Dermis blood vessel endothelial cell (primary cell): Measurements from ENCODE around the gene G6PC2. TPM values are rescaled to one million over a fixed set of nuclear protein-coding genes. Genes with fewer than 3 reads are reported as not detected.
"Not testable (repeated sequence)": the region's sequence is repeated elsewhere in the genome, so short reads cannot be mapped to it uniquely, and the experiment has no call there.

Experiments
- DNase-seq: peaks from one replicate; pipeline ENCODE4 v3.0.0; 2010
- total RNA-seq: library from RNA; depleted of rRNA; stranded (reverse); fragments of >200 nt; gene quantifications from 2 replicates; pipeline ENCODE4 v1.2.3, GENCODE V29; 2014

The G6PC2 gene
- total RNA-seq, 1 donor from 2014 or later = not detected

DNA sequence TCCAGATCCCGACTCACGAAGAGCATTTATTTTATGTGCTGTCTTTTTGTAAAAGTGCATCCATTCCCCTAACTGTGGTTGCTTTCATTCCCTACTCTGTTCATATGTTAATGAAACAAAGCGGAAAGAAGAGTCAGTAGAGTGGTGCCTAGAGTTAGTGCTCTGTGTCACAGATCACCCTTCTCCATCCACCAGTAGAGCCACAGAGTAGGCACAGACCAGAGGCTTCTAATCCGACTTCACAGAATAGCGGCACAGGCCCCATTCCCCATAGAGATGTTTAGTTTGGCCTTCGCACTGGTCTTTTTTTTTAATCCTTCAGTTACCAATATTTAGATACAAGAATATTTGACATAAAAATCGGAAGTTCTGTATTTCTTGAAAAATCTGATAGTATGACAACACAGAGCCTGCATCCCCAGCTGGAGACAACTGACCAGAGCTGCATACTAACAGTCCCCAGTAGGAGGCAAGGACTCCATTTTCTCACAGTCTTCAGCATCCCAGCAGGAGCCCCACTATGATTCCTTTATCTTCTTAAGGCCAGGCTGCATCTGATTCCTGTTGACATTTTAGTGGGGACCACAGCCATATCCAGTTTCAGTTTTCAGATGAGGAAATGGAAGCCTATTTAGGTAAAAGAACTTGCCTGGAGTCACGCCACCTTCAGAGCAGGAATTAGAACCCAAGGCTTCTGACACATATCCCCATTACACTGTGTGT lies 7.0 kb downstream of the G6PC2 start:
- DNase-seq = no peak

DNA sequence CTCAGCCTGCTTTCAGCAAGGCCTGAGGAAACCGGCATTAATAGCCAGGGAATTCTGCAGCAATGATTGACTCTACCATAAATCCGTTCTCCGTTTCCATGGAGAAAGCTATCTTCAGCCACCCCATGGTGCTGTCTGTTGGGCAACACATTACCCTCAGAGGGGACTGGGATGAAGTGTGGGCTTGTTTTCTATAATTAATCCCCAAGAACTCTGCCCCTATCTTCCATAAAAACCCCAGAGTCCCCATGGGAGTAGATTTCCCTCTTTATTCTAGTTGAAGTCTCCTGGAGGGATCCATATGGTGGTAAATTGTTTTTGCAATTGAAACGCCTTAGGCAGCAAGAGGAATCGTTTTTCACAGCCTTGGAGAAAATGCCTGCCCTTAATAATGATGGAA lies 9.2 kb downstream of the G6PC2 start:
- DNase-seq = no peak

DNA sequence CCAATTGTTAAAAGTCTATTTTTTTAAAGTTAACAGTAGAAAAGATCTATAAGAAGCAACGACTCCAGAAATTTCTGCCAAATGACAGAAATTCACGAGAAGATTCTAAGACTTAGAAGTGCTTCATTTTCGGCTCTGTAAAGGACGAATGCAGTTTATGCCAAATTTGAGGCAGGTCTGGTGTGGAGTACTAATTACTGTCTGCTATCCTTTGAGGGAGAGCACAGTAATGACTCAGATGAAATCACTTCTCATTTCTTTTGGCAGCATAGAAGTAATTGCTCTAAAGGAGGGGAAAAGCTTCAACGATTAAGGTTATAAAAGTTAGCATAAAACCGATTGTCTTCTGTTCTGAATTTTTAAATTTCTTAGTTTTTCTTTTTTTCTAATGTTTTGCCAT lies 11.4 kb downstream of the G6PC2 start:
- DNase-seq = no peak

DNA sequence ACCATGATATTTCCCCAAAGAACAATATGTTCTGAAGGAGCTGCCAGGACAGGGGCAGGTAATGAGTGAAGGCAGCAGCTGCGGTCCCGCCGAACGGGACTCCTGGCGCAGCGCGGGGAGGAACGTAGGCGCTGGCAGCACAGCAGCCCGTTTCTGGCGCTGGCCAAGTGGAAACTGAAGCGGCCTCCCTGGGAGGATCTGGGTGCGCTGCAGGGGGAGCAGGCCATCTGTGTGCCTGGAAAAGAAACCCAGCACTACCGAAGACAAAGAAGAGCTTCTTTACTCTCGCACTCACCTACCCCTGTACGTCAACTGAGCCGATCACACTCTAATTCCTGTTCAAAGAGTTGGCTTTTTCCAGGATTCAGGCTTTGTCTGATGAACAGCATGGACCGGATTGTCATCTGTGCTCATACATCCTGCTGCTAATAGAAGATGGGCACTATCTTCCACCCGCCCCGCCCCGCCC lies 11.8 kb downstream of the G6PC2 start:
- DNase-seq = peak; percentile 33

DNA sequence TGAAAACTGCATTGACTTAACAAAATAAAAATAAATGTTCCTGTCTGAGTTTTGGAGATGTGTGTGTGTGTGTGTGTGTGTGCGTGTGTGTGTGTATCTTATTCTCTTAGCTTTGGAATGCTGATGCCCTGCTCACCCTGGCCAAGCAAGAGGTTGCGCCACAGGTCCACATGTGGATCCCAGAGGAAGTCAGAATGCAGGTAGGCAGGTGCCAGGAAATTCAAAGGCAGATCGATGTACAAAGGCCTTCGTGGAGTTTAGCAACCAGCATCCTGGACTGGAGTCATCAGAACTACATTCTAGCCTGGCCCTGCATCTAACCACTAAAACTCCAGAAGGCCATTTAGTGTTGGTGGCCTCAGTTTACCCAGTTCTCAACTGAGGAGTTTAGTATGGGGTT lies 12.4 kb downstream of the G6PC2 start:
- DNase-seq = no peak

DNA sequence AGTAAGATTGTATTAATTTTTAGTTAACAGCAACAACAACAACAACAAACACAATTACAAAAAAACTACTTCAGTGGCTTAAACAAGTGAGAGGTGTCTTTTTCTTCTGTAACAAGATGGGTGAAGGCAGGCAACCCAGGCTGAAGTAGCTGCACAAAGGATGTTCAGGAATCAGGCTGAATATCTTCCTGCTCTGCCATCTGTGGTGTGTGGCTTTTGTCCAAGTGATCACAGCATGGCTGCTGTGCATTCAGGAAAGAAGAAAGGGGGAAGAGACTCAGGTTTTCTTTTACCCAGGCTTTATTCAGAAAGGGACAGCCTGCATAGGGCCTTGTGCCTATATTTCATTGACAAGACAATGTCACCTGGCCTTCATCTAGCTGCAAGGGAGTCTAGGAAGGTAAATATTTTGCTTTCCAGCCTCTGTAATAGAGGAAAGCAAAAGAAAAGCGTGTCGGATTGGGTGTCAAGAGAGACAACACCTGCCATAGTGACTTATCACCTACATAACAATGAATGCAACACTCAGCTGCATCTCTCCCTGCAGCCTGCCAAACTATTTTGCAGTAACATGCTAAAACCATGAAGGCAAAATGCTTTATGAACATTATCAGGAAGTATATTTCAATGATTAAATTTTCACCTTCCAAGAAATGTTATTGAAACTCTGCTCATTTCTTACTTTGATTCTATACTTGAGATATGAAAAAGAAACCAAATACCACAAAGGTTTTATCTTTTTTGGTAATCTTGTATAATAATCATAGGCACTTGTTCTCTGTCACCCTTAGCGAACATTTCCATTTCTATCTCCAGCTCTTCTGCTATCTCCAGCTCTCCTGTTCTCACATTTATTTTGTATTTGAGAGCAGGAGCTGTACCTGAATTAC lies 14.6 kb downstream of the G6PC2 start:
- DNase-seq = no peak

DNA sequence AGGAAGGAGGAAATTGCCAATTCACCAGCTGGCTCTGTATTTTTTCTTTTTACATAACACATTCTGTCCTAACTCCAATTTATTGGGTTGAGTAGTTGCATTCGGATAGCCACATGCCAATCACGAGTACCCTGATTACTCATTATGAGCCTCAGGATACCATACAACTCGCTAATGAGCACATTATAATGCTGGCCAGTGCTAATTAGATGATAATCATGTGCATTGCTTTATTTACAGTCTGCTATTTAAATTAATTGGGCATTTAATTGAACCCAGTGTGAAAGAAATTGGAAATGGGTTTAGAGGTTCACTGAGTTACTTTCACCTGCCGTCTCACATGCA lies 15.2 kb downstream of the G6PC2 start:
- no peak for DNase-seq

DNA sequence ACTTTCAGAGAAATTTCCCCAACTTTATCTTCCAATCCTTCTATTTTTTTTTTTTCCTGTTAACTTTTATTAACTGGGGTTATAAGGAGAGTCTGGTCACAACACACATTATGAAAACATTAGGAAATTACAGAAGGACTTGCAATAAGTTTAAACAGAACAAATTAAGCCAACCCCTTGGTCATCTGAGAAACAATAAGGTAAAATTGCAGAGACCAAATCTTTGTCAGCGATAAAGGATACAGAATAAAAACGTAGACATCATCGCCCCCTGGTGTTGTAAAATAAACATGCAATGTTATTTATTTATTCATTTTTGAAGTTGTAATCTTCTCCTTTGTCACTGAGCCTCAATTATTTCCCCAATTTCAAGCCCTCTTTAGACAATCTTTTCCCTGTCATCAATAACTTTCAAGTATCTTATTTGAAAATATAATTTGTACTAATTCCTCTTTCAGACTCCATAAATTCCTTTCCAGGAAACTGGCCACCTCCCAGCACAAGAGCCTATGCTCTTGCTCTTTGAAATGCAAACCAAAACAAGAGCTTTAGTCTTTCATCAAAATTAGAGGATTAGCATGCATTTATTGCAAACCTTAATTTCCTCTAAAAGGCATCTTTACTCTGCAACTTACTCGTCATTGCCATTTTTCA lies 19.5 kb downstream of the G6PC2 start:
- peak; percentile 66 for DNase-seq

DNA sequence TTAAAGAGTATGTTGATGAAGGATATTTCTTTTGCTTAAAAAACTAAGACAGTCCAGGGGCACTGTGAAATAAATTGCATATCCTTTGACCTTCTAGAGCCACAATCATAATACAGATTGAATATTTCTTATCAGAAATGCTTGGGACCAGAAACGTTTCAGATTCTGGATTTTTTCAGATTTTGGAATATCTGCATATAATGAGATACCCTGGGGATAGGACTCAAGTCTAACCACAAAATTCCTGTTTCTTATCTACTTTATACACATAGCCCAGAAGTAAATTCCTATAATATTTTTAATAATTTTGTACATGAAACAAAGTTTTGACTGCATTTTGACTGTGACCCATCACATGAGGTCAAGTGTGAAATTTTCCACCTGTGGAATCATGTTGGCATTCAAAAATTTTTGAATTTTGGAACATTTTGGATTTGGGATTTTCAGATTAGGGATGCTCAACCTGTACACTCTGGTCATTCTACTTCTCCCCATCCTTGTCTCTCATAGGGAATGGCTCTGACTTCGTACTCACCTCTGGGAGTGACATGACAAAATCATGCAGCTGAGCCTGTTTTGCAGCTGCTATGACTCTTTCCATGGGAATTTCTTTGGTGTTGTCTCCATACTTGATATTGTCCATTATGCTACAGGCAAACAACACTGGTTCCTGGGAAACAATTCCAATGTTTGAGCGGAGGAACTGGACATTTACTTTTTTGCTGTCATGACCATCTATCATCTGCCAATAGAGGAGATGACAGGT lies 25.7 kb downstream of the G6PC2 start:
- no peak for DNase-seq

DNA sequence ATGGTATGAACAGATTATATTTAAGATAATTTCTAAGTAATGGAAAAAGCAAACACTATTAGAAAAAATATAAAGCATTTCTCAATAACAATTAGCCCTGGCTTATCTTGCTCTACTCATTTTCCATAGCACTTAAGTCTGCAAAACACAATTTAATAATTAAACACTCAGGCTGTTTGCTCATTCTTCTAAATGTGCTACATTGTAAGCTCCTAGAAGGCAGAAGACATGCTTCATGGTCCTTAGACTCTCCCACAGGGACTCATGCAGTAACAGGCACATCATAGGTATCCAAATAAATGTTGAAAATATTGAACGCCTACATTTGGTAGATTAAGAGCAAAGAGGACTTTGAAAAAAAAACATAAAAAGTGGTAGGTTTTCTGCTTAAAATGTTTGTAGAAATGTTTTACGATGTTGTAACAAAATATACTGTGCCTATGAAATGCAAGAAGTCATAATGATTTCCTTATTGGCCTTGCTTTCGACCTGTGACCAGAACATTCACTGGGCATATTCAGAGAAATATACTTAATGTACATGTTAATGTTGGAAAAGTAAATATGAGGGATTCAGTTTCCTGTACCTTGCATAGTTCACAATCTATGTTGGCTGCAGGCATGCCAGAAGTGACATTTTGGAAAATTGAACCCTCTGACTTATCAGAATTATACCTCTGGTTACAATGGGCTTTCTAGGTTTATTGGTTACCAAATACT lies 27.2 kb downstream of the G6PC2 start:
- no peak for DNase-seq

DNA sequence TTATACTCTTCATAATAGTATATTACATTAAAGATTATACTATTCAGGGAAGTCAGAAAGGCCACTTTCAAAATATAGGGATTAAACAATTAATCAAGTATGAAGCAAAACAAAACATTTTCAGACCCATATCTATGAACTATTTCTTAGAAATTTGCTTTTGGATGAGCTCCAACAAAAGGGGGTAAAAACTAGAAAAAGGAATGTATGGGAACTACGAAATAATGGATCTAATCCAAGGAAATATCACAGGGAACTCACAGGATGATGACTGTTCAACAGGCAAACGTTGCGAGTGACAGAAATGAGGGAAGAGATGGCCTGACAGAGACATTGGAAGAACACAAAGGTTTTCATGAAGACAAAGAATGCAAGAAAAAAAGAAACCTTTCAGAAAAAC lies 27.9 kb downstream of the G6PC2 start:
- DNase-seq = no peak

DNA sequence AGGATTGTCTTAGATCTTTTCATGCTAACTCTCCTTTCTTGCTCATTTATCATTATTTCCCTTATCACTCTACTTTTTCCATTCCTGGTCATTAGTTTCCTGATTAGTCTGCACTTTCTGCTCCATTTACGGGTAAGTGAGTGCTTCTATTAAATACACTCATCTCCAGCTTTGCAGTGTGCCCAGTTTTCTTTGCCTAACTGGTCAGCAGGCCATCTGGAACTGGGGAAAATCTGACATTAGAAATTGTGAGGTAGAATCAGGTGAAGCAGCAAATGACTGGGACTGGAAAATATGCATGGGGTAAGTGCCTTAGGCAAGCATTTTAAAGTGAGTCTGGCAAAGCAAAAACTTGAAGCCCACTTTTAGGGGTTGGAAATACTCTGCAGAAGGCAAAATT lies 29.2 kb downstream of the G6PC2 start:
- DNase-seq = no peak

DNA sequence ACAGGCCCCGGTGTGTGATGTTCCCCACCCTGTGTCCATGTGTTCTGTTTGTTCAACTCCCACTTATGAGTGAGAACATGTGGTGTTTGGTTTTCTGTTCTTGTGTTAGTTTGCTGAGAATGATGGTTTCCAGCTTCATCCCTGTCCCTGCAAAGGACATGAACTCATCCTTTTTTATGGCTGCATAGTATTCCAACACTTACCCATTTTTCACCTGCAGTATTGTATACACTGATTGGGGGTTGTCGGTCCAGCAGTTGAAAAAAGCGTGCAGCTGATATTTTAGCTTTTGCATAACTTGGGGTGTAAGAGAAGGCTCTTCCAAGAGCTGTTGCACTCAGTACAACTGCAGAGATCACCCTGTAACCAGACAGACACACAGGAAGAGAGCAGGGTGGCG lies 31.1 kb downstream of the G6PC2 start:
- not testable (repeated sequence) for DNase-seq

DNA sequence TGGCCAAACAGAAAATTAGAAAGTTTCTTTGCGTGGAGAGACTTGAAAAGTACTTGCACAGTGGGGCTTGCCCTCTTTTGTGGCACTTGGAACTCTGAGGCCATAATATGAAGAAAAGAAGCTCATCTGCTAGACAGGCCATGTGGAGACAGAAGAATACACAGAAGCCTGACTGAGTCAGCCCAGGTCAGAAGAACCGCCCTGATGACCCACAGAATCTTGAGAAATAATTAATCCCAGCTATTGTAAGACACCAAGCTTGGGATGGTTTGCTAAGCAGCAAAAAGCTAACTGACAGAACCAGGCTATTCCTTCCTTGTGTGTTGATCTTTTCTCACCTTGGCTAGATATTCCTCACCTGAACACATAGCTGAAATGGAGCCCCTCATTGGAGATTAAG lies 33.7 kb downstream of the G6PC2 start:
- DNase-seq = no peak

DNA sequence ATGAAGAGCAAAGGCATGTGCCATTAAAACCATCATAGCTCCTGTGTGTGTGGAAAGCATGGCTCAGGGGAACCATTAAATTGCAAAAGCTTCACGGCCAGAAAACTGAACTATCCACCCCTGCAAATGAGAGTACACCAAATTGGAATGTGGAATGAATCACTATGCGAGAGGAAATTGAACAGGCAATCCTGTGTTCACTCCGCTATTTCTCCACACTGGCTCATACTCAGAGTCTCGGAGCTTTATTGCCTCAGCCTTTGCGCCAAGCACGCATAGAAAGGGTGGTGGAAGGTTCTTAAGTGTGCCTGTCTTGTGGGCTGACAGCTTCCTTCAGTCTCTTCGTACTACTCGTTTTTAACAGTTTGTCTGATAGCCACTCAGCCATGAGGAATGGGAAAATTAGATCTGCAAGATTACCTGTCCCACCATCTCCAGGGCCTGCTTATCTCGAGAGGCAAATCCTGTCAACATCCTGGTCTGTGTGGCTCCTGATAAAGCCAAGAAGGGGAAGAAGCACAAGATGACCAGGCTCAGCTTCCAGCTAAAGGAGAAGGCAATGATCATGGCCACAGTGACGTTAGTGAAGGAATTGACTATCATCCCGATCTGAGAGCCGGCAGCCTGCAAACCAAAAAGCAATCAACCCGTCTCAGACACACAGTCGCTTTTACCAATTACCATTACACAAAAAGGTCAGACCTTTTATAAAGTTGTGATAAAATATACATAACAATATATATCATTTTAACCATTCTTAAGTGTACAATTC lies 34.9 kb downstream of the G6PC2 start:
- peak; percentile 50 for DNase-seq

DNA sequence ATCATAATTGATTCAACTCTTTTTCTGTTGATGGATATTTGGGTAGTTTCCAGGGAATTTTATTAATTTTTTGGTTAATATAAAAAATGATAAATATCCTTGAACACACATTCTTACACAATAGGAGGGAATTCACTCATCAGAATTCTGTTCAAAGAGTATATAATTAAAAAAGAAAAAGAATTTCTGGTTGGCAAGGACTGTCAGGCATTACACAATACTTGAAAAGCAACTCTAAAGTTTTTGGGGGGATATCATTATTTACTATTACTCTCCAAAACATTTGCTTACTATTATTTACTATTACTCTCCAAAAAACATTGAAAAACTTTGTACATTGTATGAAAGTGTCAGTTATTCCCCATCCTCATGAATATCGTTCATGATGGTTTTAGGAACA lies 38.0 kb downstream of the G6PC2 start:
- no peak for DNase-seq

DNA sequence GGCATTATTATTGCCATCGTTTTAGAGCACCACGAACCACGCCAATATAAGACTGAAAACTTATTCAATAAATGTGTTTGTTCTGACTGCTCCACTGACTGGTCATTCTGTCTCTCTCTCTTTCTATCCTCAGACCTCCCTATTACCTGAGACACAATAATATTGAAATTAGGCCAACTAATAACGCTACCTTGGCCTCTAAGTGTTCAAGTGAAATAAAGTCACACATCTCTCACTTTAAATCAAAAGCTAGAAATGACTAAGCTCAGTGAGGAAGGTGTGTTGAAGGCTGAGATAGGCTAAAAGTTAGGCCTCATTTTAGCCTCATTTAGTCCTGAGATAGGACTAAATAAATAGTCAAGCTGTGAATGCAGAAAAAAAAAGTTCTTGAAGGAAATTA lies 38.8 kb downstream of the G6PC2 start:
- DNase-seq = no peak

DNA sequence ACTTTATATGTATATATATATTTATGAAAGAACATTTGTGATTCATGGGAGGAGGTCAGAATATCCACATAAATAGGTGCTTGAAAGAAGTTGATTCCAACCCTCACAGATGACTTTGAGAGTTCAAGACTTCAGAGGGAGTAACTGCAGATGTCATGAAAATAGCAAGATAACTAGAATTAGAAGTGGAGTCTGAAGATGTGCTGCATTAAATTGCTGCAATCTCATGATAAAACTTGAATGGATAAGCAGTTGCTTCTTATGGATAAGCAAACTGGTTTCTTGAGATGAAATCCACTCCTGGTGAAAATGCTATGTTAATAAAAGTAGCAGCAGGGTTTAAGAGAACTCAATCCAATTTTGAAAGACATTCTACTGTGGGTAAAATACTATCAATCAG lies 40.2 kb downstream of the G6PC2 start:
- no peak for DNase-seq

DNA sequence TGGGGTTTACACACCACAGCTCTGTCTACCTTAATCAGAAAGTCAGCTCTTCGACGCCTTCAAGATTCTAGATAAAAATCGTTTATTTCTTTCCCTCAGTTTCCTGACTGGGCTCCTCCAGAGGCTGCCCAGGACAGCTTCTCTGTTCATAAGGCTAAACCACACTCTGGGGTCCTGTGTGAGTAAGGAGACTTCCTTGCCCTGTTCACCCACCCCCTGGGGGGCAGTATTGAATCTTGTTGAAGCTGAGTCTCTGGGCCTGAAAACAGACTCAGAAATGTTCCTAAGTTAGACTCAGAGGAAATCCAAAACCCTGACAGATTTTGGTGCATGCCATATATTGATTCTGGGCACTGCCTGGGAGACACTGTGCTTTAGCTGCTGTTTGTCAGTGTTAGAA lies 43.0 kb downstream of the G6PC2 start:
- no peak for DNase-seq

DNA sequence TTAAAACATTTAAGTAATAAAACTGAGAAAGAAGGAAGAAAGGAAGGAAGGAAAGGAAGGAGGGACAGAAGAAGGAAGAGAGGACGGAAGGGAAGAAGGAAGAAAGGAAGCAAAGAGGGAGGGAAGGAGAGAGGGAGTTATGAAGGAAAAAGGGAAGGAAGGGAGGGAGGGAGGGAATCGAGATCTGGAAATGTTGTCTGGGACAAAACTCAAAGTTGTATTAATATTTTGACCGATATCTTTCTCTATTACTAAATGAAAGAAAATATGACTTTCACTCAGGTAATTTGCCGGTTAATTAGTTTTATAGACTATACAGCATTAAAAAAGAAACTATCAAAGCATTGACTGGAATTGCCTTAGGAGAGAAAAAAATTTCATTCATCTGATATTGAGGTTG lies 44.4 kb downstream of the G6PC2 start:
- no peak for DNase-seq

DNA sequence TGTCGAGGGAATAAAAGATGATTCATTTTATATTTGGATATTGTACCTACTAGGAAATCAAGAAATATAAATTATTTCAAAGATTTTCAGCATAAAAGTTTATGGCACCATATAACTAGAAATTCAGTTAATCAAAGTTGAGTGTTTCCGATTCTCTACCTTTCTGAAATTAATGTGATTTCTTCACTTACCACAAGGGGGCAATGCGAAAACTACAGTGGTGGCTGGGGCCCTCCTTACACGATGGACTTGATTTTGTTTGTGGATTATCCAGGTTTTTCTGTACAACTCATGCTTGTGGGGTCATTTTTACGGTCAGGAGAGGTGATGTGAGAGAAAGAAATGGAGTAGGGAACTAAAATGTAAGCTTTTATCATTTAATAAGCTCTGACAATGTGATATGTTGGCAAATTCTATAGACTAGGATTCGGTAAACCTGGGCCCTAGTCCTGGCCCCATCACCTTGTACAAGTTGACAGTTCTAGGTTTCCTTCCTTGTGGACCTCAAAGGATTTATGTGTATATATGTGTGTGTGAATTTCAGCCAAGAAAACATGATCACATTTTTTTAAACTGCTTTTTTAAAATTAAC lies 47.6 kb downstream of the G6PC2 start:
- DNase-seq = peak; percentile 47
